ENCODE results near the gene APH1A.
"Not testable (repeated sequence)": the region's sequence is repeated elsewhere in the genome, so short reads cannot be mapped to it uniquely, and the experiment has no call there.

Gene APH1A

DNA sequence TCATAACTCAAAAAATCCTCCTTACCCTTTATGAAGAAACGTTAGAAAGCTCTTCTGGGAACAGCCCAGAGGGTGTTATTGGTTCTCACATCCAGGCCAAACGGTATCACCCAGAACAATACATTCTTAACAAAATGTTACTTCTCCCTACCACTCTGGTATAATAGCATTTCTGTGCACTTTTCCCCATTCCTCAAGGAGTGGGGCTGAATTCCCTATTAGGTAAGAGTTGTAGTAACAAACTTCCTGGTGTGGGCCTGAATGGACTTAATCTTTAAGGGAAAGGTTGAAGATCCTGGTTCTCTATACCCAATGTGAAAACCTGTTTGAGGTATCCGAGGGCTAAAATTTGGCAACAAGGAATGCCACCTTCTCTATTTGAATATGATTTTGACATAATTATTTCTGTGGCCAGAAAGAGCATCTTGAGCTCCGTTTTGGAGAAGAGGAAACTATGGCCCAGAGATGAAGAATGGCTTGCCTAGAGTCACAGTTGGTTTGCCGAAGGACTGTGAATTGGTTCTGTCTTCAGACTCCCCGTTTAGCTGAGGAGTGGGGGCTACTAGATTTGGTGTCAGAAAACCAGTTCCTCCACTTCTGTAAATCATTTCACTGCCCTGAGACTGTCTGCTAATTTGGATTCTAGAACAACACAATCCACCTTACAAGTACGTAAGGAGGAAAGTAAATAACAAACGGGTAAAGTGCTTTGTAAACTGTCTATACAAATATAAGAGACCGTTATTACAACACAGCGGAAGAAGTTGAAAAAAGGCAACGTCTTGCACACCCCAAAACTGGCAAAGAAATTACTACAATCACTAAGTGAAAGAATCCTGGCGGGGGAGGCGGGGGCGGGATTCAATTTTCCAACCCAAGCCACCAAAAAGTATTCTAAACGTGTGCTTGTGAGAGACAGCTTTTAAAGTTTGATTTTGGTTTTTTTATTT is 35.2 kb downstream of the APH1A start:
- peak; percentile 23 for DNase-seq

GRCh38 chr1:150232921-150233320 is 35.9 kb downstream of the APH1A start:
- not testable (repeated sequence) for DNase-seq

GRCh38 chr1:150228246-150228645 is 40.6 kb downstream of the APH1A start:
- not testable (repeated sequence) for DNase-seq

DNA sequence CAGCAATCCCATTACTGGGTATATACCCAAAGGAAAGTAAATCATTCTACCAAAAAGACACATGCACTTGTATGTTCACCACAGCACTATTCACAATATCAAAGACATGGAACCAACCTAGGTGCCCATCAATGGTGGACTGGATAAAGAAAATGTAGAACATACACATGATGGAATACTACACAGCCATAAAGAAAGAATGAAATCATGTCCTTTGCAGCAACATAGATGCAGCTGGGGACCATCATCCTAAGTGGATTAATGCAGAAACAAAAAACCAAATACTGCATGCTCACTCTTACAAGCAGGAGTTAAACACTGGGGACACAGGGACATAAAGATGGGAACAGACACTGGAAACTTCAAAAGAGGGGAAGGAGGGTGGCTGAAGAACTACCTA is 41.6 kb downstream of the APH1A start:
- no peak for DNase-seq

DNA sequence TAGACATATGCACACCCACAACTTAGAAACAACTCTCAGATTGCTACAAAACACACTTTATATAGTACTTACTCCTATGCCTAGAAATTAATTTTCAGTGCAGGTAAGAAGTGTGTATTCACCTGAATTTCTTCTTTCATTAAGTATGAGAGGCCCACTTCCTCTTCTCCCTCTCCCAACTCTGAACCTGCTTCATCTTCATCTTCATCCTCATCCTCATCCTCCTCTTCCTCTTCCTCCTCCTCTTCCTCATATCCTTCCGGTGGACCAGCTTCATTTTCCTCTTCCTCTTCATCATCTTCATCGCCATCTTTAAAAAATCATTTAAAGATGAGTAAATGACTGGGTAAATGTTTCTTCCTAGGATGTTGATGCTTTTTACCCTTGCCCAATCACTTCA is 42.3 kb downstream of the APH1A start:
- DNase-seq, result no peak

DNA sequence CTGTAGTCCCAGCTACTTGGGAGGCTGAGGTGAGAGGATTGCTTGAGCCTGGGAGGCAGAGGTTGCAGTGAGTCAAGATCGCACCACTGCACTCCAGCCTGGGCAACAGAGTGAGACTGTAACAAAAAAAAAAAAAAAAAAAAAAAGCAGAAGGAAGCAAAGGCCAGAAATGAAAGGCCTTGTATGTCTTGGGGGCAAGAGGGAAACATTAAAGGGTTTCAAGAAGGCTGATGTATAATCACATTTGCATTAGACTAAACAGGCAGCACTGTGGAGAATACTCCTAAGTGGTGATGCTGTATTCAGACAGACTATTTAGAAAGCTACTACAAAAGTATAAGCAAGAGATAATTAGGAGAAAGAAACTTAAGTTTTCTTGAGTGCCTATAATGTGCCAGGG is 43.3 kb downstream of the APH1A start:
- DNase-seq, result no peak

DNA sequence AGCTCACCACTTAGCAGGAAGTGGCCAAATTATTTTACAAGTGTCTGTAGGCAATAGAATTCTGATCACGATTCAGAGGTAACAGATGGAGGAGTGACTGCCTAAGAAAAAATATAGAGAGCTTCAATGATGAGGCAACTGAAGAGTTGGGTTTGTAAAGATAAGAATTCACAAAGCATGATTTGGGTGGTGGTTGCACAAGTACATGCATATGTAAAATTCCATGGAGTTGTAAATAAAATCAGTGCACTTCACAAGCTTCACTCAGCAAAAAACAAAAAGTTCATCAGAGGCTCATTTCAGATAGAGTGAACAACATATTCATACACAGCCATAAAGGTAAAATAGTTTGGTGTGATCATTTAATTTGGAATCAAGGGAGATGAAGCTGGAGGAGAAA is 43.8 kb downstream of the APH1A start:
- DNase-seq, result no peak

DNA sequence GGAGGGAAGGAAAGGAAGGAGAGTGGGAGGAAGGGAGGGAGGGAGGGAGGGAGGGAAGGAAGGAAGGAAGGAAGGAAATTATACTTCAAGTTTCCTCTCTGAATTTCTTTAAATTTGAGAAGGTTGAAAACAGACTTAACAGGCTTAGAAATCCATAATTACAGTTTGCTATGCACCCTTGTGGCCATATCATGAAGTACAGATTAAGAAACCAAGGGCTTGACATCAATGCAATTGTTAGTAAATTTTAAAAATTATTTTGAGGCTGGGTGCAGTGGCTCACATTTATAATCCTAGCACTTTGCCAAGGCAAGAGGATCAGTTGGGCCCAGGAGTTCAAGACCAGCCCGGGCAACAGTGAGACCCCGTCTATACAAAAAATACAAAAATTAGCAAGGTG is 47.3 kb downstream of the APH1A start:
- no peak for DNase-seq

GRCh38 chr1:150215855-150216254 is 53.0 kb downstream of the APH1A start:
- DNase-seq, result not testable (repeated sequence)

All from stimulated activated CD4-positive, alpha-beta T cell treated with anti-CD3 and anti-CD28 coated beads, Interleukin-1b, Interleukin-23, amount 100 ng/mL, for 48 hours (primary cell).